NCI-H1417 treated with DMSO at 0.1 percent for 48 hours (cell line): Measurements from ENCODE around the gene P2RX6.

Experiments used
- DNase-seq: peaks from one replicate; lab custom pipeline; 2025; lab: John Stamatoyannopoulos, UW

The P2RX6 gene

DNA sequence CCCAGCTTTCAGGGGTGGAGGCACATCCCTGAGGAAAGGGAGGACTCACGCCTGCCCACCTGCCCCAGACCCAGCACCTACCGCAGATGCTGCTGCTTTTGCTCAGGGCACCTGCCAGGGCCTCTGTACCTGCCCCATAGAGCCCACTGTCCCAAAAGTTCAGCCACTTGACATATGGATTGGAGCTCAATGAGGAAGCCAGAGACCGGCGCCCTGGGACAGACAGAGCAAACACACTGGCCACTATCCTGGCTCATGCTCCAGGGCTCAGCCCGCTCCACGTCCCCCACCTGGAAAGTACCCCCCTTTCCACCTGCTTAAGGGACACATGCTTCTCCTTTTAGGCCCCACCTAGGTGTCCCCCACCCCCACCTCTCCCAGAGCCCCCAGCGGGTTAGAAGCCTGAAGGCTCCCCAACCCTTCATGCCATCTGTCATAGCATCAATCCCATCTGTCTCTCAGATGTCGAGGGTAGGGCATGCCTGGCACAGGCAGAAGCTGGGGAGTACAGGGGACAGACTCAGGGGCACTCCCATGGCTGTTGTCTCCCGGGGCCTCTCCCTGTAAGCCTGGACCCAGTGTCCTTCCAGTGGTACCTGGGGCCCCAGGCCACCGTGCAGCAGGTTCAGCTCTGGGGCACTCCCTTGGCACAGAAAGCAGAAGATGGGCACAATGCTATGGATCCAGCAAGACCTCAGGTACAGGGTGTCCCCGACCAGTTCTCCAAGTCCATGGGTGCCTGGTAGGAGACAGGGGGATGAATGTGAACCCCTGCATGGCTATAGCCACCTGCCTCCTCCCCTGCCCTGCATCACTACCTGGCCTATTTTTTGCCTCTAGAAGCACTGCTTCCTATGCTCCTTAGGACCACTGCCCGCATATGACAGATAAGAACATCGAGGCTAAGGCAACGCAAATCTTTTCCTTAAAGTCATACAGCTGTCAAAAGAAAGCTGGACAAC is 2.2 kb upstream of the P2RX6 start:
- no peak for DNase-seq

DNA sequence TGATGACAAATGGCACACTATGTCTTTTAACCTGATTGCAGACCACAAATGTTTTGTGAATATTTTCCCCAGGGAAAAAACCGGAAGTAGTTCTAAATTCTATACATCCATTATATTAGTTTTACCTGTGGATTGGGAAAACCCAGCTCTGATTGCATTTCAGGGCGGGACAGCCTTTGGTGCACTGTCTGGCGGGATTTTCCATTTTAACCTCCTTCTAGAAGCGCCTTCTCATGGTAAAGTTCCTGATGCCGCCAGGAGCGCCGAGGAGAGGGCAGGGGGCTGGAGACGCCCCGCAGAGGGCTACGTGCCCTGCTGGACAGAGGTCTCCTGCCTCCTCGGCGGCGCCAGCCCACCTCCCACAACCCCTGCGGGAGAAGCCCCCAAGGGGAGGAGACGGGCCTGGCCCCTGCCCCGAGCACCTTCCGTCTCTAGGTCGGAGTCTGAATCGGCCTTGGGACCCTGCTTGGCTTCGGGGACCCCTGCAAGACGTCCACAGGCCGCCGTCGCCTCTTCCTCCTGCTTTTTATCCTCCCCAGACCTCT is 1.2 kb upstream of the P2RX6 start:
- DNase-seq: no peak

- peak; percentile 79 for DNase-seq
These were observed 701 bp upstream of the P2RX6 start for GRCh38 chr22:21014202-21014725.

DNA sequence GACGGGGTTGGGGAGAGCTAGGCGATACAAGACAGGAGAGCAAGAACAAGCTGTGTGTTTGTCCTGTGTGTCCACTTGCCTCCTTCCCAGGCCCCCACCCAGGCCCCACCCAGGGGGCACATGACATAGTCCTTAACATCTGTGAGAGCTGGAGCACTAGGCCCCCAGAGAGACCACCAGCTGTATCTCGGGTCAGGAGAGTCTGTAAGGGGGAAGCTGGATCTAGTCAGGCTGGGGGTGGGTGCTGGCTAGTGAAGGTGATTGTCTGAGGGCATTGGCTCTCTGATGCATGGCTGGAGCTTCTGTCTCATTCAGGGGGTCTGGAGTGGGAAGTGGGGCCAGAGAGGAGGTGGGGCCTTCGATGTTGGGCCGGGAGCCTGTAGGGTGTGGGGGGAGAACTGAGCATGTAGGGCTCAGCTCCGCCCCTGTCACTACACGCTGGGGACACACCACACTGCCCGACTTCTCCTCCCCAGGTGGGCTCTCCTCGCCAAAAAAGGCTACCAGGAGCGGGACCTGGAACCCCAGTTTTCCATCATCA is 571 bp downstream of the P2RX6 start:
- DNase-seq: no peak

DNA sequence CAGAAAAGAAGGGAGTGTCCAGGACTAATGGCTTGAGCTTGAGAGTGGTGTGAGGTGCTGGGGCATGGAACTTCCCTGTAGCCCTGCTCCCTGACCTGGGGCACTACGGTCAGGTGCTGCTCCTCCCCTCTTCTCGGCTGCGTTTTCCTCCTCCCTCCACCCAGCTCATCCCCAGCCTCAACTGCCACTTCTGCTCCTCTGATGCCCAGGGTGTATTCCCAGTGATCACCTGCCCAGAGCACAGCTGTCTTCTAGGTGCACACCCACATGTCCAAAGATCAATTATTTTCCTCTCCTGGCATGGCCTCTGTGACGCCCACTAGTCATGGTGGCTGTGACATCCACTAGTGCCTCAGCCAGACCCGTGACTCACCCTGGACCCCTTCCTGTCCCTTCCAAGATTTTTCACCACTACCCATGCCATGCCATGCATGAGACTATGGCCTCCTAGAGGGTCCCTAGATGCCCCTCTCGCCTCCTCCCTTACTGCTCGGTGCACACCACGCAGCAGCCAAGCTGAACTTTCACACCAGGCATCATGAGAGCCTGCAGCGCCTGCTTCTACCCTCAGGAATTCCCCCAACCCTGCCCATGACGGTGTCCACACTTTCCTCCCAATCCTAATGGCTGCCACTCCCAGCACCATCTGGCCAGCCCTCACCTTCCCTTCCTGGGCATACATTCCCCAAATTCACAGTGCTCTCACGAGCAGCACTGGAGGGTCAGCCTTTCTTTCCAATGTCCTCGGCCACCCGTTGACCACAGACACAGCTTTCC is 1.9 kb downstream of the P2RX6 start:
- no peak for DNase-seq

GRCh38 chr22:21018314-21018713 is 3.3 kb downstream of the P2RX6 start:
- DNase-seq: no peak

- no peak for DNase-seq
These were observed 6.0 kb downstream of the P2RX6 start for GRCh38 chr22:21020802-21021429.

DNA sequence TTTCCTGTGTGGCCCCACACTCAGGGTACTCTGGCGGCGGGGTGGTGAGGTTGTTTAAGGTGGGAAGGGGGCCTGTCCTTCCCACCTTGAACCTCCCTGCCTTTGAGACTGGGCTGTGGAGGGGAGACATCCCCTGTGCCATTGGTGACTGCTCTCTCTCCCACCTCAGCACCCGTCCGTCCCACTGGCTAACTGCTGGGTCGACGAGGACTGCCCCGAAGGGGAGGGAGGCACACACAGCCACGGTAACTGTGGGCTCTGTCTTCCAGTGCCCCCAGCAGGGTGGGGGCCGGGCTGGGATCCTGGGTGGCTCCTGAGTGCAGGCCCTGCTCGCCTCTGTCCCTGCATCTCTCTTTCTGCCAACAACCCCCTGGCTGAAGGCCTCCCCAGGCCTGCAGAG is 7.5 kb downstream of the P2RX6 start:
- DNase-seq: no peak

GRCh38 chr22:21022955-21023614 is 8.1 kb downstream of the P2RX6 start:
- no peak for DNase-seq

DNA sequence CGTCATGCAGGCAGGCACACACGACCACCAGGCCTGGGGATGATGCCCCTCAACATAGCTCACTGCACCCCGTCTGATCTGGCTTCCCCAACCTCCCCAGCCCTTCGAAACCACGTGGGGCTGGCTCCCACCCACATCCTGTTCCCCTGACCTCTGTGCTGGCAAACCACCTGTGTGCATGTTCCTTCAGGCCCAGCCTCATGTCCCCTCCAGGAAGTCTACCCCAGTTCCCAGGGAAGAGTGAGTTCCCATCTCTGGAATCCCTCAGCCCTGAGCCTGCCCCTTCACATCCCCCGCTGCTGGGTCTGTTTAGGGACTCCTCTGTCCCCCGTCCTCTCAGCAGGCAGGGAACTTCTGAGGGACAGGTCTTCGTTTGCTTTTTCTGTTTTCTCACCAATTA is 10.3 kb downstream of the P2RX6 start:
- no peak for DNase-seq

DNA sequence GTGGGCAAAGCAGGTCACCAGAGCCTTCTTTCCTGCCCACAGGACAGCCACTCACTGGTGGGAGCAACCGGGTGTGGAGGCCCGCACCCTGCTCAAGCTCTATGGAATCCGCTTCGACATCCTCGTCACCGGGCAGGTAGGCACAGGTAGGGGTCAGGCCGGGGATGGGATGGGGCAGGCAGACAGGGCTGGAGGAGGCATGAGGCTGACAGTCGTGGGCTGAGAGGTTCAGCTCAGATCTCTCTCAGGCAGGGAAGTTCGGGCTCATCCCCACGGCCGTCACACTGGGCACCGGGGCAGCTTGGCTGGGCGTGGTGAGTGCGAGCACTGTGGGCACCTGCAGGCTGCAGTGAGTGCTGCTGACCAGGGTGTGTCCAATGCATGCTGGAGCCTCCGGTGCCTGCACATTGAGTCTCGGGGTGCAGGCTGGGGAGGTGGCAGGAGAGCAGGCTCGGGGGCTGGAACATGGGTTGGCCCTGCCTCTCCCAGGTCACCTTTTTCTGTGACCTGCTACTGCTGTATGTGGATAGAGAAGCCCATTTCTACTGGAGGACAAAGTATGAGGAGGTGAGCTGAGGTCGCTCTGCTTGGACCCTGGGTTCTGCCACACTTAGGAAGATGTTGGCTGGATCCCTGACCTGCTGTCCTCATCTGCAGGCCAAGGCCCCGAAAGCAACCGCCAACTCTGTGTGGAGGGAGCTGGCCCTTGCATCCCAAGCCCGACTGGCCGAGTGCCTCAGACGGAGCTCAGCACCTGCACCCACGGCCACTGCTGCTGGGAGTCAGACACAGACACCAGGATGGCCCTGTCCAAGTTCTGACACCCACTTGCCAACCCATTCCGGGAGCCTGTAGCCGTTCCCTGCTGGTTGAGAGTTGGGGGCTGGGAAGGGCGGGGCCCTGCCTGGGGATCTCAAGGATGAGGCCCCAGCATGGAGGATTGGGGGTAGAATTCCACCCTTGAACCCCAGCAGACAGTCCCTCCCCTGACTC is 11.1 kb downstream of the P2RX6 start:
- no peak for DNase-seq

GRCh38 chr22:21026783-21027692 is 12.1 kb downstream of the P2RX6 start:
- no peak for DNase-seq

- no peak for DNase-seq
These were observed 13.6 kb downstream of the P2RX6 start for GRCh38 chr22:21028277-21029251.

DNA sequence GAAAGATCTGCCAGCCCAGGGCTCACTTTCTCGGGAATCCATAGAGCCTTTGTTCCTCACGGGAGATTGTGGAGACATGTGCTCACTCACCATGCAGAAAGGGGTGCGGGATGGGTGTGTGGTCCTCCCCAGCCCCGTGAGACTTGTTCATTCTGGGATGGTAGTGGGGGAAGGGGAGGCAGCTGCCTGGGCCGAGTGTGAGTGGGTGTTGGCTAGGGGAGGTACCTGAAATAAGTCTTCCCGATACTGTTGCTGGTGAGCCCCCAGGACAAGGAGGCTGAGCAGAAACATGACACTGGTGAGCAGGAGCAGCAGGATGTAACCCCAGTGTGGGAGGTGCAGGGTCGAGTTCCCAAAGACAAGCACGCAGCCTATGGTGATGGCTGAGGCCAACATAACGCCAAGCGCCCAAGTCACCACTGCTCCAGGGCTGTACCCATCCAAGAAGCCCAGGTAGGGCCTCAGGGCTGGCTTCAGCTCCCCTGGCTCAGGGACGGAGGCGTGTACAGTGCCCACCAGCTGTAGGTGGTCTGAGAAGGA is 14.6 kb downstream of the P2RX6 start:
- DNase-seq: no peak

- DNase-seq: no peak
These were observed 15.1 kb downstream of the P2RX6 start for GRCh38 chr22:21030032-21030431.

GRCh38 chr22:21030621-21031544 is 15.9 kb downstream of the P2RX6 start:
- no peak for DNase-seq
